HAP-1 (cell line): ENCODE results near the gene FBXL20.

Experiments
- DNase-seq, 2 experiments: peaks; one replicate each; pipeline ENCODE4 v3.0.0-alpha.2; 2016 to 2020; ENCODE audit warnings: low spot score in 2 of 2
- H3K27me3 ChIP-seq: fragments of 250-450 bp; sonication (Bioruptor Pico); 2 replicates; pipeline ENCODE4 v1.5.1; 2020; ENCODE audit warnings: low read depth, mild to moderate bottlenecking, moderate library complexity
- H3K36me3 ChIP-seq: fragments of 250-450 bp; sonication (Bioruptor Pico); replicated peaks from 2 replicates; pipeline ENCODE4 v1.5.1; 2020; ENCODE audit warnings: mild to moderate bottlenecking
- H3K4me1 ChIP-seq: fragments of 250-450 bp; sonication (Bioruptor Pico); 2 replicates; pipeline ENCODE4 v1.5.1; 2020; ENCODE audit warnings: mild to moderate bottlenecking
- H3K4me3 ChIP-seq: fragments of 250-450 bp; sonication (Bioruptor Pico); 2 replicates; pipeline ENCODE4 v1.5.1; 2020; ENCODE audit warnings: mild to moderate bottlenecking, moderate library complexity
- H3K9me3 ChIP-seq: fragments of 250-450 bp; sonication (Bioruptor Pico); 2 replicates; pipeline ENCODE4 v1.5.1; 2020; ENCODE audit warnings: mild to moderate bottlenecking, moderate library complexity
- in situ Hi-C: fragments of 300-500 bp; cut with MboI; formaldehyde crosslinking; loops from 3 replicates; pipeline ENCODE4 v1.14.3; 2020; ENCODE audit warnings: low sequenced_read_pairs, inconsistent platforms, mixed read lengths

The FBXL20 gene

GRCh38 chr17:39217734-39218369 lies 183.6 kb downstream of the FBXL20 start:
- Histone ChIP-seq H3K27me3 (0 out of 2 replicates have a peak, but pooled peaks cover 2% of the 10 kb centered on the region), H3K4me1 (no peaks in the 10 kb centered on the region), H3K36me3 (no peaks in the 10 kb centered on the region), H3K9me3 (no peaks in the 10 kb centered on the region), H3K4me3 (no peak overlapping the region)
- in situ Hi-C loops, result no loop called here
- no peak for DNase-seq

GRCh38 chr17:39213852-39214251 lies 187.6 kb downstream of the FBXL20 start:
- H3K9me3 ChIP-seq, result no peaks in the 10 kb centered on the region
- in situ Hi-C loops, result no loop called here
- no peak overlapping the region for H3K4me3 ChIP-seq
- H3K27me3 ChIP-seq, result peaks cover 10% of the 10 kb centered on the region
- no peaks in the 10 kb centered on the region for H3K4me1 ChIP-seq
- H3K36me3 ChIP-seq, result no peaks in the 10 kb centered on the region
- DNase-seq, result no peak

GRCh38 chr17:39212841-39213480 lies 188.5 kb downstream of the FBXL20 start:
- DNase-seq, result no peak
- H3K4me3 ChIP-seq, result no peak overlapping the region

DNA sequence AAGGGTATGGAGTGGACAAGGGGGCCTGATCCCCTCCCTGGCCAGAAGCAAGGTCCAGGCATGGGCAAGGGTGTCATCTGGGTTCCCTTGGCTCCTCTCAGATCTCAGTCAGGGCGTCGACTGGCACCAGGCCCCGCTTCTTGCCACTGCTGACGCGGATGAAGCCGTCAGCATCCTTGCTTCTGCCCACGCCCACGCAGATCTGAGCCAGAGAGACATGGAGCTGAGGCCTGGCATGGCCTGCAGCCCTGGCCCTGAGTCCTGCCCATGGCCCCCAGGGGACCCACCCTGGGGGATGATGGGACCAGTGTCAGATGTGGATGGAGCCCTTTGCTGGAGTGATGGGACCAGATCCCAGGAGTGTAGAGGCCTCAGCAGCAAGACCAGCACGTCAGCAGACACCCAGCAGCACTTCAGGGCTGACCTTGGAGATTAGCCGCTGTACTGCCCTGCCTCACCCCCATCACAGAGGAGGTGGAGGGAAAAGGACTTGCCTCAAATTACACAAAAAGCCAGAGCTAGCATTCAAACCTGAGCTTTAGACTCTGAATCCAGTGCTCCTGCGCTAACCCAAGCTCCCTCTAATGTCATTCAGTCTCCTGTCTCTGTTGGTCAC lies 189.1 kb downstream of the FBXL20 start:
- in situ Hi-C loops, result no loop called here
- H3K4me1 ChIP-seq, result no peaks in the 10 kb centered on the region

More at GRCh38 chr17:39212841-39213480, 188.5 kb downstream of the FBXL20 start:
- in situ Hi-C loops, result no loop called here
- Histone ChIP-seq H3K27me3 (peaks cover 9% of the 10 kb centered on the region), H3K4me1 (no peaks in the 10 kb centered on the region), H3K9me3 (no peaks in the 10 kb centered on the region), H3K36me3 (no peaks in the 10 kb centered on the region)

DNA sequence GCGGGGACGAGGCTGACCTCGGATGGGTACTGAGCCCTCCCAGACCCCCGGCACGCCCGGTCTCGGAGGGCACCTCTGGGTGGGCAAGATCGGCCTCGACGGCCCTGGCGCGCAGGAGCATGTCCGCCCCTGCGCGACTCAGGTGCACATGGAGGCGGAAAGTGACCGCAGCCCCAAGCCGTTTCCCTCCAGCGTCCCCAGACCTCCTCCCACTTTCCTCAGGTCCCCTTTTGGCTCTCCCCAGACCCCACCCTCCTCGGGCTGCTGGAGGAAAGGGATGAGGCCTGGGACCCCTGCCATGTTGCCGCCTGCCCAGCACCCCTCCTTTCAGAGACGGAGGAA lies 191.4 kb downstream of the FBXL20 start:
- Histone ChIP-seq H3K27me3 (peaks cover 9% of the 10 kb centered on the region), H3K36me3 (peaks cover 2% of the 10 kb centered on the region), H3K9me3 (no peaks in the 10 kb centered on the region), H3K4me3 (no peak overlapping the region), H3K4me1 (no peaks in the 10 kb centered on the region)
- in situ Hi-C loops, result no loop called here
- DNase-seq, result no peak

More for the DNA sequence above, 189.1 kb downstream of the FBXL20 start:
- no peak for DNase-seq
- H3K36me3 ChIP-seq, result no peaks in the 10 kb centered on the region
- no peak overlapping the region for H3K4me3 ChIP-seq
- peaks cover 9% of the 10 kb centered on the region for H3K27me3 ChIP-seq
- H3K9me3 ChIP-seq, result no peaks in the 10 kb centered on the region

- H3K9me3 ChIP-seq, result no peaks in the 10 kb centered on the region
- DNase-seq, result peak in 1 of 2 experiments; percentile 45
- H3K27me3 ChIP-seq, result peaks cover 9% of the 10 kb centered on the region
- no peaks in the 10 kb centered on the region for H3K4me1 ChIP-seq
- in situ Hi-C loops, result no loop called here
- H3K4me3 ChIP-seq, result no peak overlapping the region
- peaks cover 8% of the 10 kb centered on the region for H3K36me3 ChIP-seq
Observed at GRCh38 chr17:39209317-39210092, 191.9 kb downstream of the FBXL20 start.

GRCh38 chr17:39208893-39209292 lies 192.5 kb downstream of the FBXL20 start:
- in situ Hi-C loops, result no loop called here
- peak in 1 of 2 experiments; percentile 44 for DNase-seq
- H3K4me3 ChIP-seq, result no peak overlapping the region

DNA sequence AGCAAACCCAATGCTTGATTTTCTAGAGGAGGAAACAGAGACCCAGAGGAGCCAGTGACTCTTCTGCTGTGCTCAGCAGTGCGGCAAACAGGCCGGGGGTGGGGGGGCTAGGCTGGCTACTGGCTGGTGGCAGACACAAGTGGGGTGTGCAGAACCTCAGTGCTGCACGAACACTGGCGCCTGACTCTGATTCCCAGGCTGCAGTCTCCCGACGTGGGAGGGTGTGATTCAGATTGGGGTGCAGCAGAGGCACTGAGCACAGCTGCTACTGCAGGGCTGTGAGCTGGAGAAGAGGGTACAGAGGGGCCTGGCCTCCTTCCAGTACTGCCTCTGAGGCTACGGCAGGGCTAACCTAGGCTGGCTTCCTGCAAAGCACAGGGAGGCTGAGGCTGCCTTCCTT lies 193.3 kb downstream of the FBXL20 start:
- peaks cover 22% of the 10 kb centered on the region for H3K36me3 ChIP-seq
- H3K4me1 ChIP-seq, result no peaks in the 10 kb centered on the region
- in situ Hi-C loops, result no loop called here
- H3K4me3 ChIP-seq, result no peak overlapping the region
- no peaks in the 10 kb centered on the region for H3K9me3 ChIP-seq
- no peak for DNase-seq
- peaks cover 9% of the 10 kb centered on the region for H3K27me3 ChIP-seq

More at GRCh38 chr17:39208893-39209292, 192.5 kb downstream of the FBXL20 start:
- H3K4me1 ChIP-seq, result no peaks in the 10 kb centered on the region
- H3K36me3 ChIP-seq, result peaks cover 14% of the 10 kb centered on the region
- H3K9me3 ChIP-seq, result no peaks in the 10 kb centered on the region
- H3K27me3 ChIP-seq, result peaks cover 9% of the 10 kb centered on the region

DNA sequence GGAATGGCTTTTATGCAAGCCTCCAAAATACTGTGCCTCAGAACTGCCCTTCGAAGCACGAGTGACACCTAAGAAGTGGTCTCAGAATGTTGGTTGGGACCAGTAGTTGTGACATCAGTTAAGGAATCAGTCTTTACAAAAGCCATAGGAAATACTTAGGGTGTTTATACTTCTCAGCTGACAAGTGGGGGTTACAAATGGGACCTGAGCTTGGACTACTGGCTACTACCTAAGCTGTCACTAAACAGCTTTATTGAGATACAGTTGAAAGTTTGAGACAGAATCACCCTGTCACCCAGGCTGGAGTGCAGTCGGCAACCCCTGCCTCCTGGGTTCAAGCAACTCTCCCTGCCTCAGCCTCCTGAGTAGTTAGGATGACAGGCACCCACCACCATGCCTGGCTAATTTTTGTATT lies 196.3 kb downstream of the FBXL20 start:
- Histone ChIP-seq H3K4me3 (no peak overlapping the region), H3K36me3 (peaks cover 50% of the 10 kb centered on the region), H3K9me3 (no peaks in the 10 kb centered on the region), H3K27me3 (peaks cover 8% of the 10 kb centered on the region), H3K4me1 (peaks cover 7% of the 10 kb centered on the region; the same call in 1 of the 2 replicates)
- in situ Hi-C loops, result no loop called here
- DNase-seq, result no peak

GRCh38 chr17:39204245-39204644 lies 197.2 kb downstream of the FBXL20 start:
- DNase-seq, result no peak
- Histone ChIP-seq H3K9me3 (no peaks in the 10 kb centered on the region), H3K36me3 (peaks cover 50% of the 10 kb centered on the region), H3K4me3 (no peak overlapping the region), H3K4me1 (peaks cover 10% of the 10 kb centered on the region), H3K27me3 (no peaks in the 10 kb centered on the region; the same call in 1 of the 2 replicates)
- in situ Hi-C loops, result loop anchor here (5.0 kb wide), 1 partner anchor 43 kb away; no protein-coding TSS in a partner anchor
